Left renal cortex interstitium (tissue), 4 donors: ENCODE results near the gene NRBP1. TPM values are rescaled to one million over a fixed set of nuclear protein-coding genes. Genes with fewer than 3 reads are reported as not detected.

Experiments
- DNase-seq, 4 donors: peaks; one replicate each; pipeline ENCODE4 v3.0.0-alpha.2; 2013; ENCODE audit warnings: low read depth in 4 of 4, low spot score in 2 of 4, missing footprints in 1 of 4
- polyA plus RNA-seq, 4 donors: library from polyadenylated mRNA; unstranded; fragments of 120-200 nt; gene quantifications; one replicate each; pipeline ENCODE4 v1.2.1, GENCODE V29; 2013; ENCODE audit not compliant: insufficient read length in 4 of 4

The NRBP1 gene
- 100 to 1,000 TPM; 125 to 146 (median 132) TPM for polyA plus RNA-seq

DNA sequence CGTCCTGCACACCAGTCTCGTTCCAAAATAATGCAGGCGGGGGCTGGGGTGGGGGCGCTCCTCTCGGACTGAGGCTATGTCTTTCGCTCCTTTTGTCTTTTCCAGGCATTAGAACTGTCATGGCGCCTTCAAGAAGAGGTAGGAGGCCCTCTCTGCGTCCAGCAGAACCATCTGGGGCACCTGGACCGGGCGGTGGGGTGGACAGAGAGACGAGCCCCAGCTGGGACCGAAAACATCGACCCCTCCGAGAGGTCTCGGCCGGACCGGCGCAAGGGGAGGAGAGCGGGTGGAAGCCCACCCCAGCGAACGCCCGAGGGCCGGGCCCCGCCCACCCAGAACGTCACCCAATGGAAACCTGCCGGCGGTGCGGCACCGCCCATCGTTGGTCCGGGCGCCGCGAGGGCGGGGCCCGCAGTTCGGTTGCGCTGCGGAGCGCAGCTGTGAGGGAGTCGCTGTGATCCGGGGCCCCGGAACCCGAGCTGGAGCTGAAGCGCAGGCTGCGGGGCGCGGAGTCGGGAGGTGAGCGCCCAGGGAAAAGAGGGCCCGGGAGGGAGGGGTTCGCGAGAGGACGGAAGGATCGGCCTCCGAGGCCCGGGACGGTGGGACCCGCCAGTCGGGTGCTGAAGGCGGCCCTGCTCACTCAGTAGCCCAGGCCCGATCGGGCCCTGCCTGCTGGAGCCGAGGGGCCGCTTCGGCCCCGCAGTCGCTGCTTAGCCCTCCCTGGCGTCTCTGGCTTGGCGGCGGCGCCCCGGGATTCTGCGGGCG lies at the start of gene NRBP1:
TSS of gene NRBP1 (plus strand) at position 419 of the 765 bp plus-strand sequence. CDS start 4,643 bp downstream, outside the sequence.
- peak; percentile 82 to 93 (median 89) for DNase-seq

GRCh38 chr2:27378809-27379290 lies 49.6 kb upstream of the NRBP1 start:
- DNase-seq, result no peak

- no peak for DNase-seq
Observed at GRCh38 chr2:27379383-27379835, 49.0 kb upstream of the NRBP1 start.

- peak in 1 of 4 donors; percentile 19 for DNase-seq
Observed at GRCh38 chr2:27379836-27380625, 48.4 kb upstream of the NRBP1 start.

DNA sequence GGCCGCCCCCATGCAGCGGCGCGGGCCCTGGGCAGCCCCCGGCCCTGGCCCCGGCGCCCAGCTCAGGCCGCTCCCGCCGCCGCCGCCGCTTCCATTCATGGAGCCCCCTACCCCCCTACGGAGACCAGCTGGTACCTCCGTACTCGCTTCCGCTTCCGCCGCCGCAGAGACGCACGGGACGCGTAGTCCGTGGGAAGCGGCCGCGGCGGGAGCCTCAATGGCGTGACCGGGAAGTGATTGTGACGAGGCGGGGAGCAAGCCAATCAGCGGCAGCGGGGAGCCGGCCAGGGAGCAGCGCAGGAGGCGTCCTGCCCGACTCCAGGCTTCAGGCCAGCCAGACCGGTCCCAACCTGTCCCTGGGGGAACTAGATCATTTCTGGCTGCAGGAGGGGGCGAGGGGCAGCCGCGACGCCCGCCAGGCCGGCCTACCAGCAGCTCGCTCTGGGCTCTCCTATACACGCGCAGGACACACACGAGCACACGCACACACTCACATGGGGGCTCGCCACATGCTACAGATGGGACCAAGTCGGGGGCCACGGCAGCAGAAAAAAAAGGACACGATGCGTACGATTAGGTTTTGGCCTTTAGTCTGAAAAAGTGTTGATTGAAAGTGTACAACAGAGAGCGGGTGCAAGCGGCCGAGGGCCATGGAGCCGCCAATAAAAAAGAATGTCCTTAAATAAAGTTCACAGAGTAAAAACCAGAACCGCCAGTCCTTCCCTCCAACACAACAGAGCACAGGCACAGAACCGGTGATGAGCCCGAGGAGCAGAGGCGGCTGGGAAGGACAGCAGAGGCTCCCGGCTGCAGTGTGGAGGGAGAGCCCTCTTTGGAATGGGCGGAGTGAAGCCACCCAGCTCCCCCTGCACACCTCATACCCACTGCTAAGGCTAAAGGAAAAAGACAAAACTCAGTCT lies 47.5 kb upstream of the NRBP1 start, which contains the start of gene ZNF513:
TSS of gene ZNF513 (minus strand) at position 109 of the 920 bp plus-strand sequence. CDS start 208 bp downstream, outside the sequence.
- peak; percentile 66 to 92 (median 83) for DNase-seq

- DNase-seq, result no peak
Observed at GRCh38 chr2:27381577-27382181, 46.8 kb upstream of the NRBP1 start.

DNA sequence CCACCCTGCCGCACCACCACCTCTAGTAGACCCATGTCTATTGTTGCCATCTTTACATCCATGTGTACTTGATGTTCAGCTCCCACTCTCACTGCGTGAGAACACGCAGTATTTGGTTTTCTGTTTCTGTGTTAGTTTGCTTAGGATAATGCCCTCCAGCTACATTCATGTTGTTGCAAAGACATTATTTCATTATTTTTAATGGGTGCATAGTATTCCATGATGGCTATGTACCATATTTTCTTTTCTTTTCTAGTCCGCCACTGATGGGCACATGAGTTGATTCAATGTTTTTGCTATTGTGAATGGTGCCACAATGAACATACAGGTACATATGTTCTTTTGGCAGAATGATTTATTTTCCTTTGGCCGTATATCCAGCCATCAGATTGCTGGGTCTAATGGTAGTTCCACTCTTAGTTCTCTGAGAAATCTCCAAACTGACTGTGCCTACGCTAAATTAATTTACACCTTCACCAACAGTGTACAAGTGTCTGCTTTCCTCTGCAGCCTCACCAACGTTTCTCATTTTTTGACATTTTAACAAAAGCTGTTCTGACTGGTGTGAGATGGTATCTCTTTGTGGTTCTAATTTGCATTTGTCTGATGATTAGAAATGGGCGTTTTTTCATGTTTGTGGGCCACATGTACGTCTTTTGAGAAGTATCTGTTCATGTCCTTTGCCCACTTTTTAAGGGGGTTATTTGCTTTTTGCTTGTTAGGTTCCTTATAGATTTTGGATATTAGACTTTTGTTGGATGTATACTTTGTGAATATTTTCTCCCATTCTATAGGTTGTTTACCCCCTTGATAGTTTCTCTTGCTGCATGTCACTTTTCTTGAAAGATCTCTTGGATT lies 37.4 kb upstream of the NRBP1 start:
- no peak for DNase-seq

DNA sequence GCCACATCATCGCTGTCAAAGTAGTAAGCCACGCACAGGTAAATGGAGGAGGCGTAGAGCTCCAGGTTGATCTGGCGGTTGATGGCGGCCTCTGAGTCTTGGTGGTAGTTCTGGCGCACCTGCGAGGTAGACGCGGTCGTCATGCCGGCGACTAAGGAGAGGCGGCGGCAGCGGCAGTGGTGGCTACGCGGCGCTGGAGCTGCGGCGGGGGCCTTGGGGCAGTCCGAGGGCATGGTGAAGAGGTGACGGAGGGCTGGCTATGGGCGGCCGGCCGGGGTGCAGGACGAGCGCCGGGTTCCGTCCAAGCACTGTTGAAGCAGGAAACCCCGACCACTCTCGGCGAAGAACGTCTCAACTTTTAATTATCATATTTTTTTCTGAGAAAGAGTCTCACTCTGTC lies 35.2 kb upstream of the NRBP1 start:
- DNase-seq, result no peak

- DNase-seq, result no peak
Observed at GRCh38 chr2:27398962-27399361, 29.5 kb upstream of the NRBP1 start.

DNA sequence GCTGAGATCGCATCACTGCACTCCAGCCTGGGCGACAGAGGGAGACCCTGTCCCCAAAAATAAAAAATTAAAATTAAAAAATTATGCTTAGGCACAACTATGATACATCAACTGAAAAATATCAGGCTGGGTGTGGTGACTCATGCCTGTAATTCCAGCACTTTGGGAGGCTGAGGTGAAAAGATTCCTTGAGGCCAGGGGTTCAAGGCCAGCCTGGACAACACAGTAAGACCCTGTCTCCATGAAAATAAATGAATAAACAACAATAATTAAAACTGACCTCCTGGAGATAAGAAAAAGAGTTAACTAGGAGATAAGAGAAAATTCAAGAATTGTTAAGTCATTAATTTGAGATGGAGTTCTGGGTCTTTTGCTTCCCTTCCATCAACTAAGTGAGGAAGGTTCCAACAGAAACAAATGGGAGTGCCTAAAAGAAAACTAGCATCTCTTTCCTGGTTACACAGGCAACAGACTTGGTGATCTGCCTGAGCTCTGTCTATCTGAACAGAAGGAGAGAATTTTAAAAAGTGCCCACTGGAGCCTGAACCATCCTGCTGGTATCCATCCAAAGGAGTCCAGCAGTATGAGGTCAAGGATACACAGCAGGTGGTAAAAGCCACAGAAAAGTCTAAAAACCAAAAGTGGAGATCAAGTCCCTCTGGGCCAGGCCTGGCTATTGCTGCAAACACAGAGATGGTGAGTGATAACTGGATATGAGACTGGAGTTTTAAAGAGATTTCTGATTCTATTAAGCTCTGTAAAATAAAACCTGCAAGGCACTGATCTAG lies 27.9 kb upstream of the NRBP1 start:
- DNase-seq, result no peak

- DNase-seq, result peak in 1 of 4 donors; percentile 40
Observed at GRCh38 chr2:27407798-27408491, 20.5 kb upstream of the NRBP1 start.

DNA sequence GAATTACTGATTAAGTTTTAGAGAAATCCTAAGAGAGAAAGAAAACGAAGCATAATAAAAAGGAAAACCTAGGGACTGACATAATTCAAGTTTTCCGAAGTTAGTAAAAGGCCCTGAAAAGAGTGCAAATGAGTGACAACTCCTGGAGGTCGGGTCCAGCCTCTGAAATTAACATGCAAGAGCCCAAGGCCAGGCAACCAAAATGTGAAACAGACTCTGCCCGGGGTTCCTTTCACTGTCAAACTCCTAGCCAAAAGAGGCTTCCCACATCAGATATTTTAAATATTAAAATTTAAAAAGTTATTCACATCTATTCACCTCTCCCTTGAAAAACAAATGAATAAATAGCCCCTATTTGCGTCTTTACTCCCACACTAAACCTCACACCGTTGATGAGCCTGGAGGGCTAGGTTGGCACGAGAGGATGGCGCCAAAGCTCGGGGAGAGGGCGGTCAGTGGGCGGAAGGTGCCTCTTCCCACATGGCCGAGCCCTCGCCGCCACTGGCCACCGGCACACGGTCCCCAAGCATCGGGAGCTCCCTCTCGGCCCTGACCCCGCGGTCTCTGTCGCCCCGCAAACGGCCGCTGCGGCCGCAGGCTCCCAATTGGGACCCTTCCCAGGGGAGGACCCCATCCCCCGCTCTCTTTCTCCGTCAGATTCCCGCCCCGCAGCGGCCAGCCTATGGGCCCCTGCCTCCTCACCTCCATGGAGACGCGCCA lies 19.7 kb upstream of the NRBP1 start:
- no peak for DNase-seq

- peak; percentile 81 to 91 (median 86) for DNase-seq
Observed at GRCh38 chr2:27409321-27410073, 18.9 kb upstream of the NRBP1 start, which contains the start of gene PPM1G. Gene PPM1G, minus strand, starts transcription at chr2:27409591. Its CDS starts 169 bp downstream, at chr2:27409422.

DNA sequence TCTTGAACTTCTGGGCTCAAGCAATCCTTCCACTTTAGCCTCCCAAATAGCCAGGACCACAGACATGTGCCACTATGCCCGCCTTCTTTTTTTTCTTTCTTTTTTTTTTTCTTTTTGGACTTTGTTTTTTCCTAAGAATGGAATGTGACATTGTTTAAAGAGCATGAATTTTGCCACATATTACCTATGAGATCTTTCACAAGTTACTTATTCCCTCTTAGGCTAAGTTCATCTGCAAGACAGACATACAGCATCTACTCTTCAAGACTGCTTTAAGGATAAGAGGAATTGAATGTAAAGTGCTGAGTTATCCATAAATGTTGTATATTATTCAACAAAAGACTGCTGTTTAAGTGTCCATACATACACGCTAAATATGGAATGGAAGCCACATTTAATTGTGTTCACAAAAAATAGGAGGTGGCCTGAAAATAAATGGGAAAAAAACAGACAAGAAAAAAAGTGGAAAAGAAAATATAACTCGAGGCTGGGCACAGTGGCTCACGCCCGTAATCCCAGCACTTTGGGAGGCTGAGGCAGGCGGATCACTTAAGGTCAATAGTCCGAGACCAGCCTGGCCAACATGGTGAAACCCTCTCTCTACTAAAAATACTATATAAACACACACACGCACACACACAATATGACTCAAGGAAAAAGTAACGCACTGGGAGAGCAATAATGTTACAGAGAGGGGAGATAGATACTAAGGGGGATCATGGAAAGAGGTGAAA lies 15.8 kb upstream of the NRBP1 start:
- no peak for DNase-seq

- no peak for DNase-seq
Observed at GRCh38 chr2:27416151-27416550, 12.3 kb upstream of the NRBP1 start.
